Osteocyte (in vitro differentiated cells): ENCODE data around the gene PDE11A. TPM values are rescaled to one million over a fixed set of nuclear protein-coding genes. Genes with fewer than 3 reads are reported as not detected.

ENCODE experiments used
- DNase-seq: peaks from one replicate; pipeline ENCODE4 v3.0.0; 2021; ENCODE audit warnings: mixed read lengths; ENCODE audit not compliant: unreplicated experiment; ENCODE audit errors: extremely low spot score
- H3K27ac Mint-ChIP-seq: one replicate; pipeline ENCODE4 v1.8.0; 2021; ENCODE audit warnings: mild to moderate bottlenecking, mixed read lengths; ENCODE audit not compliant: unreplicated experiment
- H3K27me3 Mint-ChIP-seq: one replicate; pipeline ENCODE4 v1.8.0; 2021; ENCODE audit warnings: mixed read lengths; ENCODE audit not compliant: unreplicated experiment
- H3K36me3 Mint-ChIP-seq: one replicate; pipeline ENCODE4 v1.8.0; 2021; ENCODE audit warnings: mixed read lengths; ENCODE audit not compliant: unreplicated experiment
- H3K4me1 Mint-ChIP-seq: one replicate; pipeline ENCODE4 v1.8.0; 2021; ENCODE audit warnings: mixed read lengths; ENCODE audit not compliant: unreplicated experiment
- H3K4me3 Mint-ChIP-seq: one replicate; pipeline ENCODE4 v1.8.0; 2021; ENCODE audit warnings: mild to moderate bottlenecking, moderate library complexity, mixed read lengths; ENCODE audit not compliant: unreplicated experiment
- H3K9me3 Mint-ChIP-seq: one replicate; pipeline ENCODE4 v1.8.0; 2021; ENCODE audit warnings: mixed read lengths; ENCODE audit not compliant: unreplicated experiment
- total RNA-seq: library from RNA; stranded (reverse); gene quantifications from 2 replicates; pipeline ENCODE4 v1.2.1, GENCODE V29; 2021
- TF ChIP-seq, protein P1 (sequence below): fragments of 200-600 bp; sonication (generic); IDR thresholded peaks from 2 replicates; pipeline ENCODE4 v1.5.0; 2021; ENCODE audit warnings: antibody characterized with exemption, mild to moderate bottlenecking, moderate library complexity

The PDE11A gene
- total RNA-seq, 1 donor from 2014 or later = 0.05 TPM

DNA sequence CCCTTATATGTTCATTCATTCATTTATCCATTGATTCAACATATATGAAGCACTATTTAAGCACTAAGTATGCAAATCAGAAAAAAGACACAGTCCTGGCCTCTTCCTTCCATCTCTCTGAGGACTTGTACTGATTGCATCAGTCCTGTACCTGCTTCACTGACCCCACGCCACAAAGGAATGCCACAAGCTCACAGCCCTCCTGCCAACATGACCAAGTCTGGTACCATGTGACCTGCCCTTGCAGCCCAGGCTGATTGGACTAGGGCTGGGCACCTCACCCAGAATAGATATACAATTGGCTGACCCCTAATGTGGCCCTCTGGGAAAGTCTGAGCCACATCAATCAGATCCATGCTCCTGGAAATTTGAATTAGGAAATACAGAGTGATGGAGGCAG, 483.4 kb downstream of the PDE11A start:
- Mint-ChIP-seq H3K36me3 (no peaks in the 10 kb centered on the region), H3K4me3 (no peak overlapping the region), H3K27ac (no peak overlapping the region), H3K4me1 (no peaks in the 10 kb centered on the region), H3K9me3 (no peaks in the 10 kb centered on the region), H3K27me3 (peaks cover 3% of the 10 kb centered on the region)
- no peak for DNase-seq
- TF ChIP-seq, protein P1, sequence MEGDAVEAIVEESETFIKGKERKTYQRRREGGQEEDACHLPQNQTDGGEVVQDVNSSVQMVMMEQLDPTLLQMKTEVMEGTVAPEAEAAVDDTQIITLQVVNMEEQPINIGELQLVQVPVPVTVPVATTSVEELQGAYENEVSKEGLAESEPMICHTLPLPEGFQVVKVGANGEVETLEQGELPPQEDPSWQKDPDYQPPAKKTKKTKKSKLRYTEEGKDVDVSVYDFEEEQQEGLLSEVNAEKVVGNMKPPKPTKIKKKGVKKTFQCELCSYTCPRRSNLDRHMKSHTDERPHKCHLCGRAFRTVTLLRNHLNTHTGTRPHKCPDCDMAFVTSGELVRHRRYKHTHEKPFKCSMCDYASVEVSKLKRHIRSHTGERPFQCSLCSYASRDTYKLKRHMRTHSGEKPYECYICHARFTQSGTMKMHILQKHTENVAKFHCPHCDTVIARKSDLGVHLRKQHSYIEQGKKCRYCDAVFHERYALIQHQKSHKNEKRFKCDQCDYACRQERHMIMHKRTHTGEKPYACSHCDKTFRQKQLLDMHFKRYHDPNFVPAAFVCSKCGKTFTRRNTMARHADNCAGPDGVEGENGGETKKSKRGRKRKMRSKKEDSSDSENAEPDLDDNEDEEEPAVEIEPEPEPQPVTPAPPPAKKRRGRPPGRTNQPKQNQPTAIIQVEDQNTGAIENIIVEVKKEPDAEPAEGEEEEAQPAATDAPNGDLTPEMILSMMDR = no peak

DNA sequence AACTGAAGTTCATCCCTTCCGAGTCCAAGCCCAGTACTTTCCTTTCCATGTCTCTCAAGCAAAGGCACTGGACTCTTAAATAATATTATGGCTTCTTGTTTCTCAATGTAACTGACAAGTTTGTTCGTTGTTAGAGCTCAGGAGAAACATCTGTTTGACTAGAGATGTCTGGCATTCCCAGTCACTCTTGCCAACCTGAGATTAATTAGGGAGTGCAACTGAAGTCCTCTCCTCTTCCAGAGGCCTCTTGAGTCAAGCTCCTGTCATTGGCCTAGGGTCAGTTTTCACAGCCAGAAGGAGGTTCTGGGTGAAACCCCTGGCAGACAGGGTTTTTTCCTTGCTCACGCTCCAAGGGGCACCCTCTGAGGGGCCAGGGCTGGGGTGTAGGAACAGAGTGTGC, 483.9 kb downstream of the PDE11A start:
- Mint-ChIP-seq H3K36me3 (no peaks in the 10 kb centered on the region), H3K27ac (no peak overlapping the region), H3K9me3 (no peaks in the 10 kb centered on the region), H3K4me3 (no peak overlapping the region), H3K4me1 (no peaks in the 10 kb centered on the region), H3K27me3 (peaks cover 3% of the 10 kb centered on the region)
- no peak for DNase-seq
- TF ChIP-seq, protein P1 = no peak

DNA sequence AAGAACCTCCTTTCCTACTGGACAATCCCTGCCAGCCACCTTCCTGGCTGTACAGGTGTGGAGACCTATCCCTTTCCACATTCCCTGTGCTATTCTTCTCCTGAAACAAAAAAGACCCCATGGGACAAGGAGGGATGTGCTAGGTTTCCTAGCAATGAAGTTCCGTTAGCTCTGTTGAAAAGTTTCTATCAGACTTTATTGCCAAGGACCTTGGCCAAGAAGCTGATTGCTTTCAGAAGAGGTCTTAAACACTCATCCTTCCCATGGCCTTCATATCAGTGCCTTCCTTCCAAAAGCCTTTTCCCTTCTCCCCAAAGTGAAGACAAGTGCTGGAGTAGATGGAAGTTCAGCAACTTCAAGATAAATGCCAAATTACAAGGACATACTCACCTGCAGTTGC, 485.2 kb downstream of the PDE11A start:
- no peak overlapping the region for H3K4me3 Mint-ChIP-seq
- H3K4me1 Mint-ChIP-seq = no peaks in the 10 kb centered on the region
- H3K9me3 Mint-ChIP-seq = no peaks in the 10 kb centered on the region
- no peak overlapping the region for H3K27ac Mint-ChIP-seq
- peaks cover 3% of the 10 kb centered on the region for H3K27me3 Mint-ChIP-seq
- DNase-seq = no peak
- TF ChIP-seq, protein P1 = no peak
- no peaks in the 10 kb centered on the region for H3K36me3 Mint-ChIP-seq

DNA sequence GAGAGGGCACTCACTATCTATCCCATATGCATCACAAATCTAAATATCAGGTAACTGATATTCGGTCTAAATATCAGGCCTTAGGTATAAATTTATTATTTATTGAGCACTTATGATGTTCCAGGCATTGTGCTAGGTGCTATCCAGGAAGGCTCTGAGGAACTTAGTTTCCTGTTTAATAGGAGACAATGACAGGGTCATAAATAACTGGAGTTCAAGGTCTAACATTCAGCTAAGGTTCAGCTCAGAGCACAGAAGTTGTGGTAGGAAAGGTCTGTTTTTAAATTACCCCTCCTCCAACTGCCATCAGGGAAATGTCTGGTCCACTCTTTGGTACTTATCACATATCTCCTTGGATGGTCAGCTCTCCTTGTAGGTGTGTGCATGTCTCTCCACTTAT, 486.4 kb downstream of the PDE11A start:
- no peak overlapping the region for H3K4me3 Mint-ChIP-seq
- no peaks in the 10 kb centered on the region for H3K9me3 Mint-ChIP-seq

DNA sequence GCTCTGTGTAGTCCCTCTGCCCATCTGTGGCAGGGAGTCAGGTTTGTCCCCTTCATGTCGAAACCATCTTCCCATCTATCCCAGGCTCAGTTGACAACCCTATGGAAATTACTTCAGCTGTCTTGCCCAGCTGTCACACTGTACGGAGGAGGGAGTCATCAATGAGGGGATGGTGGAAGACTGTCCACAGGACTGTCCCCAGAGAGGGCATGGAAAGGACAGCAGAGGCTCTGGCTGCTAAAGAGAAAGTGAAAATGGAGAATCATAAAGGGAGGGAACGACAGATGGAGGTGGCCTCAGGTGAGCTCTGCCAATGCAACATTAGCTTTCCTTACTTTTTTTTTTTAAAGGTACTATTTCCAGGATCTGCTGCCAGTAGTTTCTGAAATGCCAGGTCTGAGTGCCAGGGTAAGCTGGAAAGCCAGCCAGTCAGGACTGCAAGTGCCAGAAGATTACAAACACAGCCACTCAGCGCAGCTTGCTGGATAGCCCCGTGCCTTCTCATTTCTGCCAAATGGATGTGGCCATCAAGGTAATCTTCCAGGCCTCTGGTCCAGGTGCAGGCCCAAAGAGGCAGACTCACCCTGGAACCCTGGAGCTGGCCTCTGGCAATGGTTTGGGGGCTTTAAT, 487.2 kb downstream of the PDE11A start:
- Mint-ChIP-seq H3K4me3 (no peak overlapping the region), H3K27me3 (no peaks in the 10 kb centered on the region), H3K27ac (no peak overlapping the region), H3K36me3 (no peaks in the 10 kb centered on the region), H3K9me3 (no peaks in the 10 kb centered on the region), H3K4me1 (no peaks in the 10 kb centered on the region)
- DNase-seq = no peak
- TF ChIP-seq, protein P1 = no peak

More for the DNA sequence above, 486.4 kb downstream of the PDE11A start:
- Mint-ChIP-seq H3K27me3 (peaks cover 2% of the 10 kb centered on the region), H3K36me3 (no peaks in the 10 kb centered on the region), H3K27ac (no peak overlapping the region), H3K4me1 (no peaks in the 10 kb centered on the region)
- no peak for DNase-seq
- TF ChIP-seq, protein P1 = no peak
